A673 (cell line): ENCODE data around the gene WDFY4.

Experiments
- EZH2 ChIP-seq: fragments of 200-600 bp; sonication (generic); IDR thresholded peaks from 2 replicates; pipeline ENCODE4 v1.6.1; 2017; ENCODE audit warnings: borderline replicate concordance, low read depth, mild to moderate bottlenecking, mixed read lengths, antibody characterized with exemption, low read length; ENCODE audit not compliant: poor library complexity, severe bottlenecking
- TF ChIP-seq, protein P1 (sequence below): fragments of 300-800, 200-600 bp; sonication (generic); conservative IDR thresholded peaks from 2 replicates; pipeline ENCODE4 v1.5.1; 2017; ENCODE audit warnings: low read depth, mild to moderate bottlenecking, antibody characterized with exemption, low read length, moderate library complexity, mixed read lengths

DNA sequence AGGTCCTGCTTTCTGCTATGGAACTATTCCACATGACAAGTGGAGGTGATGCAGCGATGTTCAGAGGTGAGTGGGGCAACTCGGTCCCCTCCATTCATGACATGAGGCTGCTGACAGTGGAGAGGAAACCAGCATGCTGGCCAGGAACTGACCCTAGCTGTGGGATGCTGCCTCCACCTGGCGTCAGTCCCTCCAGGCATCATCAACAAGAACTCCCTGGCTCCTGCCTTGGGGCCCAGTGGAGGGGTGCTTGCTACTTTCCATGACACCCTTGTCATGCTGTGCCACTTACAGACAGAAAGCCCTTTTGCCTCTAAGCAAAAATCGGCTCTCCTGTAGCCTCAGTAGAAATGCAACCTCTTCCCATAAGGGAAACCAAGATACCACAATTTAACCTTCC lies 136.4 kb downstream of the WDFY4 start:
- no peak for TF ChIP-seq EZH2
- TF ChIP-seq, protein P1, sequence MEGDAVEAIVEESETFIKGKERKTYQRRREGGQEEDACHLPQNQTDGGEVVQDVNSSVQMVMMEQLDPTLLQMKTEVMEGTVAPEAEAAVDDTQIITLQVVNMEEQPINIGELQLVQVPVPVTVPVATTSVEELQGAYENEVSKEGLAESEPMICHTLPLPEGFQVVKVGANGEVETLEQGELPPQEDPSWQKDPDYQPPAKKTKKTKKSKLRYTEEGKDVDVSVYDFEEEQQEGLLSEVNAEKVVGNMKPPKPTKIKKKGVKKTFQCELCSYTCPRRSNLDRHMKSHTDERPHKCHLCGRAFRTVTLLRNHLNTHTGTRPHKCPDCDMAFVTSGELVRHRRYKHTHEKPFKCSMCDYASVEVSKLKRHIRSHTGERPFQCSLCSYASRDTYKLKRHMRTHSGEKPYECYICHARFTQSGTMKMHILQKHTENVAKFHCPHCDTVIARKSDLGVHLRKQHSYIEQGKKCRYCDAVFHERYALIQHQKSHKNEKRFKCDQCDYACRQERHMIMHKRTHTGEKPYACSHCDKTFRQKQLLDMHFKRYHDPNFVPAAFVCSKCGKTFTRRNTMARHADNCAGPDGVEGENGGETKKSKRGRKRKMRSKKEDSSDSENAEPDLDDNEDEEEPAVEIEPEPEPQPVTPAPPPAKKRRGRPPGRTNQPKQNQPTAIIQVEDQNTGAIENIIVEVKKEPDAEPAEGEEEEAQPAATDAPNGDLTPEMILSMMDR = no peak
